Suprapubic skin (tissue), 4 donors: ENCODE results near the gene NBAS.

Source experiments
- EP300 ChIP-seq: sonication (generic); formaldehyde crosslinking; IDR thresholded peaks from one replicate; pipeline ENCODE4 v1.6.1; 2017; ENCODE audit warnings: antibody characterized with exemption
- POLR2A ChIP-seq, 2 donors: fragments of 450-650 bp; IDR thresholded peaks; one replicate each; pipeline ENCODE4 v1.6.1; 2017; ENCODE audit warnings: antibody characterized with exemption in 2 of 2, mild to moderate bottlenecking in 2 of 2, moderate library complexity in 2 of 2
- POLR2AphosphoS5 ChIP-seq, 3 donors: sonication (generic); formaldehyde crosslinking; IDR thresholded peaks; one replicate each; pipeline ENCODE4 v1.6.1; 2017; ENCODE audit warnings: antibody characterized with exemption in 3 of 3
- TF ChIP-seq, protein P1 (sequence below), 2 donors: fragments of 200-600 bp in 1 of 2; fragments of 450-650 bp in 1 of 2; sonication (generic) in 1 of 2; IDR thresholded peaks; one replicate each; pipeline ENCODE4 v1.5.1; 2016 to 2019; ENCODE audit warnings: antibody characterized with exemption in 2 of 2, mild to moderate bottlenecking in 1 of 2, moderate library complexity in 1 of 2

DNA sequence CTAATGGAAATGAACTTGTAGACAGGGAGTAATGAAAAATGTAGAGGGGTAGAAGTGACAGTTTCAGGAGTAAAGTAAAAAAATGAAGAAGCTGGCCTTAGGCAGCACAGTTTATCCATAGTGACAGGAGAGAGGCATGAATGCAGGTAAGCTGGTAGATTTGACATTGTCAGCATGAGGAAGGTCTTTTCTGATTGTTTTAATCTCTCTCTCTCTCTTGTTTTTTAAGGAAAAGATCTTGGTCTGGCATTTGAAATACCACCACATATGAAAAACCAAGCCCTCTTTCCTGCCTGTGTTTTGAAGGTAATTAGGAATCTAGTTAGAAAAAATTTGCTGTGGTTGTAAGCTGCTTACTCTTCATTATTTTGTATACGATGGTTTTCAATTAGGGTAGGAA, 44.6 kb upstream of the NBAS start:
- TF ChIP-seq, protein P1, sequence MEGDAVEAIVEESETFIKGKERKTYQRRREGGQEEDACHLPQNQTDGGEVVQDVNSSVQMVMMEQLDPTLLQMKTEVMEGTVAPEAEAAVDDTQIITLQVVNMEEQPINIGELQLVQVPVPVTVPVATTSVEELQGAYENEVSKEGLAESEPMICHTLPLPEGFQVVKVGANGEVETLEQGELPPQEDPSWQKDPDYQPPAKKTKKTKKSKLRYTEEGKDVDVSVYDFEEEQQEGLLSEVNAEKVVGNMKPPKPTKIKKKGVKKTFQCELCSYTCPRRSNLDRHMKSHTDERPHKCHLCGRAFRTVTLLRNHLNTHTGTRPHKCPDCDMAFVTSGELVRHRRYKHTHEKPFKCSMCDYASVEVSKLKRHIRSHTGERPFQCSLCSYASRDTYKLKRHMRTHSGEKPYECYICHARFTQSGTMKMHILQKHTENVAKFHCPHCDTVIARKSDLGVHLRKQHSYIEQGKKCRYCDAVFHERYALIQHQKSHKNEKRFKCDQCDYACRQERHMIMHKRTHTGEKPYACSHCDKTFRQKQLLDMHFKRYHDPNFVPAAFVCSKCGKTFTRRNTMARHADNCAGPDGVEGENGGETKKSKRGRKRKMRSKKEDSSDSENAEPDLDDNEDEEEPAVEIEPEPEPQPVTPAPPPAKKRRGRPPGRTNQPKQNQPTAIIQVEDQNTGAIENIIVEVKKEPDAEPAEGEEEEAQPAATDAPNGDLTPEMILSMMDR (IDR thresholded peaks at IDR 0.05): no peak
- TF ChIP-seq POLR2A (IDR thresholded peaks at IDR 0.05) (no peak), POLR2AphosphoS5 (IDR thresholded peaks at IDR 0.05) (no peak), EP300 (no peak)
